Measurements from ENCODE around the gene ST3GAL3. TPM values are rescaled to one million over a fixed set of nuclear protein-coding genes. Genes with fewer than 3 reads are reported as not detected.

ST3GAL3 gene
- total RNA-seq, 1 experiment from 2014 or later: 8.3 TPM

DNA sequence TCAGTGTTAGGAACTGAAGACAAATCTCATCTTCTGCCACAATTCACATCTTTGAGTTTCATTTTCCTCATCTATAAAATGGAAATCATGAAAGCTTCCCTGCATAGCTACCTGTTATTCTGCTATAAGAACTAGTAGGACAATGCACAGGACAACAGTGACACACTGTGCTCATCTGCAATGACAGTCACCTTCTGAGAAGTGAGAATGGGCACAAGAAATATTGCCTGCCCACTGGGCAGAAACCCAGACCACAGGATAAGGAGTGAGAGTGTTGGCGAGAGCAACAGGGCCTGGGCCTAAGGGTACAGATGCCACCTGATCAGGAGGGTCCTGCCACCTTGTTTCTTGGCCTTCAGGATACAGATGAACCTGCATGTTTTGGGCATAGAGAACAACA lies 203.0 kb downstream of the ST3GAL3 start:
- TF ChIP-seq, protein P1, sequence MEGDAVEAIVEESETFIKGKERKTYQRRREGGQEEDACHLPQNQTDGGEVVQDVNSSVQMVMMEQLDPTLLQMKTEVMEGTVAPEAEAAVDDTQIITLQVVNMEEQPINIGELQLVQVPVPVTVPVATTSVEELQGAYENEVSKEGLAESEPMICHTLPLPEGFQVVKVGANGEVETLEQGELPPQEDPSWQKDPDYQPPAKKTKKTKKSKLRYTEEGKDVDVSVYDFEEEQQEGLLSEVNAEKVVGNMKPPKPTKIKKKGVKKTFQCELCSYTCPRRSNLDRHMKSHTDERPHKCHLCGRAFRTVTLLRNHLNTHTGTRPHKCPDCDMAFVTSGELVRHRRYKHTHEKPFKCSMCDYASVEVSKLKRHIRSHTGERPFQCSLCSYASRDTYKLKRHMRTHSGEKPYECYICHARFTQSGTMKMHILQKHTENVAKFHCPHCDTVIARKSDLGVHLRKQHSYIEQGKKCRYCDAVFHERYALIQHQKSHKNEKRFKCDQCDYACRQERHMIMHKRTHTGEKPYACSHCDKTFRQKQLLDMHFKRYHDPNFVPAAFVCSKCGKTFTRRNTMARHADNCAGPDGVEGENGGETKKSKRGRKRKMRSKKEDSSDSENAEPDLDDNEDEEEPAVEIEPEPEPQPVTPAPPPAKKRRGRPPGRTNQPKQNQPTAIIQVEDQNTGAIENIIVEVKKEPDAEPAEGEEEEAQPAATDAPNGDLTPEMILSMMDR (conservative IDR thresholded peaks at IDR 0.05): no peak
- Histone ChIP-seq H3K27me3 (ENCODE audit: insufficient read depth, low read length) (no peaks in the 10 kb centered on the region), H3K27ac (ENCODE audit: insufficient read length, low read depth, low read length) (no peak overlapping the region), H3K4me1 (ENCODE audit: insufficient read depth, low read length) (peaks cover 11% of the 10 kb centered on the region), H3K18ac (ENCODE audit: insufficient read length, low read depth, low read length) (no peak overlapping the region), H2AK5ac (ENCODE audit: insufficient read length, low read length) (no peak overlapping the region), H3K14ac (ENCODE audit: insufficient read depth, low read length) (no peak overlapping the region), H3K9ac (ENCODE audit: extremely low read depth, insufficient read length, low read length) (no peak overlapping the region), H3K9me3 (ENCODE audit: control insufficient read depth, low read depth, low read length) (no peaks in the 10 kb centered on the region), H4K20me1 (ENCODE audit: control insufficient read depth, insufficient read depth, insufficient read length) (no peaks in the 10 kb centered on the region), H2BK20ac (ENCODE audit: low read depth, low read length, poor library complexity, severe bottlenecking) (no peak overlapping the region), H2BK15ac (ENCODE audit: low read depth, low read length) (no peak overlapping the region), H2BK120ac (ENCODE audit: low read depth, low read length, poor library complexity, severe bottlenecking) (no peak overlapping the region), H3K79me1 (ENCODE audit: insufficient read depth, low read depth, low read length, poor library complexity, severe bottlenecking) (no peaks in the 10 kb centered on the region), H4K5ac (ENCODE audit: insufficient read length, low read depth, low read length) (no peak overlapping the region), H2BK5ac (ENCODE audit: insufficient read length, low read length) (no peak overlapping the region), H3K4ac (ENCODE audit: low read depth, low read length) (no peak overlapping the region), H3T11ph (ENCODE audit: low read length) (no peak overlapping the region), H3K23me2 (ENCODE audit: insufficient read length, low read depth, low read length, poor library complexity, severe bottlenecking) (no peaks in the 10 kb centered on the region), H3K79me2 (ENCODE audit: insufficient read depth, low read length) (no peaks in the 10 kb centered on the region), H4K91ac (ENCODE audit: insufficient read length, low read depth, low read length) (no peak overlapping the region), H3K56ac (ENCODE audit: insufficient read length, low read depth, low read length) (no peak overlapping the region), H2BK12ac (ENCODE audit: insufficient read length, low read depth, low read length) (no peak overlapping the region), H3K4me2 (ENCODE audit: insufficient read depth, insufficient read length, low read length) (no peak overlapping the region), H2AFZ (ENCODE audit: low read length) (no peak overlapping the region), H3K23ac (ENCODE audit: insufficient read length, low read depth, low read length) (no peak overlapping the region), H4K8ac (replicated peaks; ENCODE audit: insufficient read length, low read depth, low read length) (no peak overlapping the region)
- peak overlapping the region in 1 of 3 experiments; percentile 40; a peak in 1 of 7 replicates for H3K27ac Mint-ChIP-seq
- no peak overlapping the region for H3K4me3 Mint-ChIP-seq
- H3K4me1 Mint-ChIP-seq: peaks cover 32 to 34% of the 10 kb centered on the region in 2 experiments
- no peaks in the 10 kb centered on the region for H3K9me3 Mint-ChIP-seq
- DNase-seq: no peak
- peaks cover 5% of the 10 kb centered on the region for H3K27me3 Mint-ChIP-seq (ENCODE audit: low read depth)
- no CpG with 5 or more reads among the region's 1 CpG for WGBS (ENCODE audit: extremely low coverage, insufficient read length, low lambda C conversion rate)
- H3K36me3 Mint-ChIP-seq (ENCODE audit: insufficient read depth in 1 of 3, low read depth in 3 of 3): no peaks in the 10 kb centered on the region
